ENCODE results near the gene EN1.

The EN1 gene

GRCh38 chr2:118874324-118874723, 26.9 kb upstream of the EN1 start:
- Histone ChIP-seq H3K27me3 (replicated peaks; ENCODE audit: control insufficient read depth, insufficient read depth, low read length, poor library complexity, severe bottlenecking) (peaks cover 5% of the 10 kb centered on the region), H3K27ac (ENCODE audit: insufficient read depth, low read length, poor library complexity, severe bottlenecking) (no peak overlapping the region), H3K4me3 (ENCODE audit: insufficient read depth, low read depth, low read length, poor library complexity, severe bottlenecking) (no peak overlapping the region), H3K4me1 (ENCODE audit: control insufficient read depth, insufficient read depth, low read length, poor library complexity, severe bottlenecking) (no peaks in the 10 kb centered on the region), H3K36me3 (ENCODE audit: control insufficient read depth, insufficient read depth, low read length) (no peaks in the 10 kb centered on the region), H3K9me3 (ENCODE audit: control insufficient read depth, low read length) (no peaks in the 10 kb centered on the region)
- no peak for DNase-seq

- DNase-seq: no peak
- Histone ChIP-seq H3K4me3 (ENCODE audit: insufficient read depth, low read depth, low read length, poor library complexity, severe bottlenecking) (no peak overlapping the region), H3K27ac (ENCODE audit: insufficient read depth, low read length, poor library complexity, severe bottlenecking) (no peak overlapping the region), H3K9me3 (ENCODE audit: control insufficient read depth, low read length) (no peaks in the 10 kb centered on the region), H3K27me3 (replicated peaks; ENCODE audit: control insufficient read depth, insufficient read depth, low read length, poor library complexity, severe bottlenecking) (peaks cover 7% of the 10 kb centered on the region), H3K36me3 (ENCODE audit: control insufficient read depth, insufficient read depth, low read length) (no peaks in the 10 kb centered on the region), H3K4me1 (ENCODE audit: control insufficient read depth, insufficient read depth, low read length, poor library complexity, severe bottlenecking) (no peaks in the 10 kb centered on the region)
Observed at GRCh38 chr2:118865106-118865505, 17.7 kb upstream of the EN1 start.

- H3K36me3 ChIP-seq (ENCODE audit: control insufficient read depth, insufficient read depth, low read length): no peaks in the 10 kb centered on the region
- DNase-seq: no peak
- no peak overlapping the region for H3K27ac ChIP-seq (ENCODE audit: insufficient read depth, low read length, poor library complexity, severe bottlenecking)
- H3K27me3 ChIP-seq (replicated peaks; ENCODE audit: control insufficient read depth, insufficient read depth, low read length, poor library complexity, severe bottlenecking): peaks cover 14% of the 10 kb centered on the region
- no peak overlapping the region for H3K4me3 ChIP-seq (ENCODE audit: insufficient read depth, low read depth, low read length, poor library complexity, severe bottlenecking)
- no peaks in the 10 kb centered on the region for H3K9me3 ChIP-seq (ENCODE audit: control insufficient read depth, low read length)
- H3K4me1 ChIP-seq (ENCODE audit: control insufficient read depth, insufficient read depth, low read length, poor library complexity, severe bottlenecking): no peaks in the 10 kb centered on the region
Observed at GRCh38 chr2:118864207-118864606, 16.8 kb upstream of the EN1 start.

- Histone ChIP-seq H3K4me1 (ENCODE audit: control insufficient read depth, insufficient read depth, low read length, poor library complexity, severe bottlenecking) (peaks cover 8% of the 10 kb centered on the region), H3K27me3 (replicated peaks; ENCODE audit: control insufficient read depth, insufficient read depth, low read length, poor library complexity, severe bottlenecking) (peaks cover 37% of the 10 kb centered on the region), H3K9me3 (ENCODE audit: control insufficient read depth, low read length) (no peaks in the 10 kb centered on the region), H3K36me3 (ENCODE audit: control insufficient read depth, insufficient read depth, low read length) (no peaks in the 10 kb centered on the region), H3K27ac (ENCODE audit: insufficient read depth, low read length, poor library complexity, severe bottlenecking) (no peak overlapping the region), H3K4me3 (ENCODE audit: insufficient read depth, low read depth, low read length, poor library complexity, severe bottlenecking) (no peak overlapping the region)
- DNase-seq: no peak
Observed at GRCh38 chr2:118861731-118862130, 14.3 kb upstream of the EN1 start.

GRCh38 chr2:118861242-118861641, 13.8 kb upstream of the EN1 start:
- no peaks in the 10 kb centered on the region for H3K36me3 ChIP-seq (ENCODE audit: control insufficient read depth, insufficient read depth, low read length)
- peaks cover 9% of the 10 kb centered on the region for H3K4me1 ChIP-seq (ENCODE audit: control insufficient read depth, insufficient read depth, low read length, poor library complexity, severe bottlenecking)
- DNase-seq: no peak
- H3K27me3 ChIP-seq (replicated peaks; ENCODE audit: control insufficient read depth, insufficient read depth, low read length, poor library complexity, severe bottlenecking): peaks cover 41% of the 10 kb centered on the region
- no peak overlapping the region for H3K27ac ChIP-seq (ENCODE audit: insufficient read depth, low read length, poor library complexity, severe bottlenecking)
- no peaks in the 10 kb centered on the region for H3K9me3 ChIP-seq (ENCODE audit: control insufficient read depth, low read length)
- H3K4me3 ChIP-seq (ENCODE audit: insufficient read depth, low read depth, low read length, poor library complexity, severe bottlenecking): no peak overlapping the region

- no peak overlapping the region for H3K27ac ChIP-seq (ENCODE audit: insufficient read depth, low read length, poor library complexity, severe bottlenecking)
- no peaks in the 10 kb centered on the region for H3K9me3 ChIP-seq (ENCODE audit: control insufficient read depth, low read length)
- peaks cover 17% of the 10 kb centered on the region for H3K4me1 ChIP-seq (ENCODE audit: control insufficient read depth, insufficient read depth, low read length, poor library complexity, severe bottlenecking)
- DNase-seq: no peak
- no peak overlapping the region for H3K4me3 ChIP-seq (ENCODE audit: insufficient read depth, low read depth, low read length, poor library complexity, severe bottlenecking)
- H3K36me3 ChIP-seq (ENCODE audit: control insufficient read depth, insufficient read depth, low read length): no peaks in the 10 kb centered on the region
- H3K27me3 ChIP-seq (replicated peaks; ENCODE audit: control insufficient read depth, insufficient read depth, low read length, poor library complexity, severe bottlenecking): peaks cover 49% of the 10 kb centered on the region
Observed at GRCh38 chr2:118860506-118860905, 13.1 kb upstream of the EN1 start.

- Histone ChIP-seq H3K27me3 (replicated peaks; ENCODE audit: control insufficient read depth, insufficient read depth, low read length, poor library complexity, severe bottlenecking) (peaks cover 61% of the 10 kb centered on the region), H3K4me1 (ENCODE audit: control insufficient read depth, insufficient read depth, low read length, poor library complexity, severe bottlenecking) (peaks cover 20% of the 10 kb centered on the region), H3K27ac (ENCODE audit: insufficient read depth, low read length, poor library complexity, severe bottlenecking) (no peak overlapping the region), H3K9me3 (ENCODE audit: control insufficient read depth, low read length) (no peaks in the 10 kb centered on the region), H3K36me3 (ENCODE audit: control insufficient read depth, insufficient read depth, low read length) (no peaks in the 10 kb centered on the region), H3K4me3 (ENCODE audit: insufficient read depth, low read depth, low read length, poor library complexity, severe bottlenecking) (no peak overlapping the region)
- DNase-seq: no peak
Observed at GRCh38 chr2:118859157-118859770, 11.8 kb upstream of the EN1 start.

GRCh38 chr2:118858485-118859156, 11.2 kb upstream of the EN1 start:
- no peak for DNase-seq
- Histone ChIP-seq H3K27ac (ENCODE audit: insufficient read depth, low read length, poor library complexity, severe bottlenecking) (no peak overlapping the region), H3K4me3 (ENCODE audit: insufficient read depth, low read depth, low read length, poor library complexity, severe bottlenecking) (no peak overlapping the region), H3K27me3 (replicated peaks; ENCODE audit: control insufficient read depth, insufficient read depth, low read length, poor library complexity, severe bottlenecking) (peaks cover 68% of the 10 kb centered on the region), H3K9me3 (ENCODE audit: control insufficient read depth, low read length) (no peaks in the 10 kb centered on the region), H3K36me3 (ENCODE audit: control insufficient read depth, insufficient read depth, low read length) (no peaks in the 10 kb centered on the region), H3K4me1 (ENCODE audit: control insufficient read depth, insufficient read depth, low read length, poor library complexity, severe bottlenecking) (peaks cover 20% of the 10 kb centered on the region)

GRCh38 chr2:118857677-118858484, 10.4 kb upstream of the EN1 start:
- no peak for DNase-seq
- Histone ChIP-seq H3K27me3 (replicated peaks; ENCODE audit: control insufficient read depth, insufficient read depth, low read length, poor library complexity, severe bottlenecking) (peaks cover 75% of the 10 kb centered on the region), H3K4me1 (ENCODE audit: control insufficient read depth, insufficient read depth, low read length, poor library complexity, severe bottlenecking) (peaks cover 20% of the 10 kb centered on the region), H3K9me3 (ENCODE audit: control insufficient read depth, low read length) (no peaks in the 10 kb centered on the region), H3K27ac (ENCODE audit: insufficient read depth, low read length, poor library complexity, severe bottlenecking) (no peak overlapping the region), H3K36me3 (ENCODE audit: control insufficient read depth, insufficient read depth, low read length) (no peaks in the 10 kb centered on the region), H3K4me3 (ENCODE audit: insufficient read depth, low read depth, low read length, poor library complexity, severe bottlenecking) (no peak overlapping the region)

Data from effector memory CD4-positive, alpha-beta T cell (primary cell).